Activated CD4-positive, alpha-beta T cell treated with anti-CD3 and anti-CD28 coated beads for 36 hours (primary cell): ENCODE measurements around the gene ASTN2. TPM values are rescaled to one million over a fixed set of nuclear protein-coding genes. Genes with fewer than 3 reads are reported as not detected.

Experiments used
- ATAC-seq: fragments of 200-7000 bp; cut with Tn5 transposase; one replicate; pipeline ENCODE4 v1.10.0; 2021; ENCODE audit warnings: mild to moderate bottlenecking, moderate library complexity
- CTCF ChIA-PET: fragments of 350-600 bp; sonication (Branson Sonifier 250); formaldehyde crosslinking; loops from one replicate; lab custom pipeline; 2021; ENCODE audit warnings: antibody characterized with exemption; lab: Charles Lee
- POLR2A ChIA-PET: fragments of 350-600 bp; sonication (Branson Sonifier 250); formaldehyde crosslinking; loops from one replicate; lab custom pipeline; 2021; ENCODE audit warnings: antibody characterized with exemption, inconsistent platforms; lab: Charles Lee
- DNase-seq: peaks from one replicate; pipeline ENCODE4 v3.0.0-alpha.2; 2020
- H3K27ac Mint-ChIP-seq: one replicate; pipeline ENCODE4 v1.8.0; 2021; ENCODE audit warnings: mixed read lengths
- H3K27me3 Mint-ChIP-seq: one replicate; pipeline ENCODE4 v1.8.0; 2021; ENCODE audit warnings: mixed read lengths
- H3K36me3 Mint-ChIP-seq: one replicate; pipeline ENCODE4 v1.8.0; 2021; ENCODE audit warnings: low read depth, mixed read lengths
- H3K4me1 Mint-ChIP-seq: one replicate; pipeline ENCODE4 v1.8.0; 2021; ENCODE audit warnings: mixed read lengths
- H3K4me3 Mint-ChIP-seq: one replicate; pipeline ENCODE4 v1.8.0; 2021; ENCODE audit warnings: mild to moderate bottlenecking, moderate library complexity, mixed read lengths
- H3K9me3 Mint-ChIP-seq: one replicate; pipeline ENCODE4 v1.8.0; 2021; ENCODE audit warnings: low read depth, mixed read lengths
- intact Hi-C, 2 experiments: fragments of 100-400 bp; cut with DNase I in 1 of 2; cut with micrococcal nuclease in 1 of 2; formaldehyde crosslinking; loops; one replicate each; pipeline versions ENCODE4 v1.14.2 to v1.15.1; 2022 to 2024; cut with DNase I, micrococcal nuclease
- total RNA-seq, 2 experiments: library from RNA; stranded (reverse); gene quantifications; one replicate each; pipeline ENCODE4 v1.2.3, GENCODE V29; 2021

The ASTN2 gene
- total RNA-seq: 1 to 10 TPM; 3.0 to 4.2 TPM

- ATAC-seq: no peak
- no peak for DNase-seq
- Mint-ChIP-seq H3K27ac (no peak within 1 kb of the TSS), H3K4me1 (no peaks in the 10 kb centered on the region), H3K9me3 (no peaks in the 10 kb centered on the region), H3K4me3 (no peak within 1 kb of the TSS), H3K36me3 (no peaks in the 10 kb centered on the region), H3K27me3 (peaks cover 19% of the 10 kb centered on the region)
- intact Hi-C loops: no loop called here
- POLR2A ChIA-PET: no interaction called here
- CTCF ChIA-PET: interaction anchor here (0.7 kb wide), 1 partner anchor 1071 kb away, joined by 3 read pairs; no protein-coding TSS in a partner anchor
These were observed at the start of gene ASTN2 for GRCh38 chr9:117414906-117415331. Gene ASTN2 (minus strand): TSS chr9:117415057. CDS start chr9:117414938, 119 bp downstream.

- peaks cover 2% of the 10 kb centered on the region for H3K9me3 Mint-ChIP-seq
- intact Hi-C loops: no loop called here
- ATAC-seq (no peak), DNase-seq (no peak)
- H3K27me3 Mint-ChIP-seq: peaks cover 3% of the 10 kb centered on the region
- H3K36me3 Mint-ChIP-seq: no peaks in the 10 kb centered on the region
- CTCF ChIA-PET: no interaction called here
- H3K27ac Mint-ChIP-seq: no peak overlapping the region
- H3K4me1 Mint-ChIP-seq: no peaks in the 10 kb centered on the region
- POLR2A ChIA-PET: no interaction called here
- H3K4me3 Mint-ChIP-seq: no peak overlapping the region
These were observed 48.0 kb upstream of the ASTN2 start for GRCh38 chr9:117462861-117463260.

GRCh38 chr9:117461386-117461785, 46.5 kb upstream of the ASTN2 start:
- no peaks in the 10 kb centered on the region for H3K36me3 Mint-ChIP-seq
- no peak for ATAC-seq
- DNase-seq: no peak
- H3K27ac Mint-ChIP-seq: no peak overlapping the region
- H3K4me3 Mint-ChIP-seq: no peak overlapping the region
- intact Hi-C loops: no loop called here
- ChIA-PET CTCF (no interaction called here), POLR2A (no interaction called here)
- peaks cover 3% of the 10 kb centered on the region for H3K27me3 Mint-ChIP-seq
- H3K4me1 Mint-ChIP-seq: no peaks in the 10 kb centered on the region
- H3K9me3 Mint-ChIP-seq: peaks cover 2% of the 10 kb centered on the region

GRCh38 chr9:117460743-117461142, 45.9 kb upstream of the ASTN2 start:
- ChIA-PET CTCF (no interaction called here), POLR2A (no interaction called here)
- Mint-ChIP-seq H3K4me1 (no peaks in the 10 kb centered on the region), H3K36me3 (no peaks in the 10 kb centered on the region), H3K27me3 (peaks cover under 1% of the 10 kb centered on the region), H3K4me3 (no peak overlapping the region), H3K9me3 (peaks cover 2% of the 10 kb centered on the region), H3K27ac (no peak overlapping the region)
- intact Hi-C loops: no loop called here
- DNase-seq (no peak), ATAC-seq (no peak)

- no peaks in the 10 kb centered on the region for H3K27me3 Mint-ChIP-seq
- no peak for DNase-seq
- no peak for ATAC-seq
- H3K36me3 Mint-ChIP-seq: no peaks in the 10 kb centered on the region
- intact Hi-C loops: no loop called here
- no peak overlapping the region for H3K4me3 Mint-ChIP-seq
- H3K27ac Mint-ChIP-seq: no peak overlapping the region
- POLR2A ChIA-PET: no interaction called here
- CTCF ChIA-PET: interaction anchor here (0.7 kb wide), 1 partner anchor 43 kb away, joined by 3 read pairs; no protein-coding TSS in a partner anchor
- no peaks in the 10 kb centered on the region for H3K4me1 Mint-ChIP-seq
- H3K9me3 Mint-ChIP-seq: peaks cover 2% of the 10 kb centered on the region
These were observed 45.1 kb upstream of the ASTN2 start for GRCh38 chr9:117459913-117460312.

- H3K9me3 Mint-ChIP-seq: no peaks in the 10 kb centered on the region
- ChIA-PET POLR2A (interaction anchor here (0.6 kb wide), 1 partner anchor 1222 kb away, joined by 5 read pairs; no protein-coding TSS in a partner anchor), CTCF (no interaction called here)
- no peaks in the 10 kb centered on the region for H3K4me1 Mint-ChIP-seq
- H3K4me3 Mint-ChIP-seq: no peak overlapping the region
- H3K27ac Mint-ChIP-seq: no peak overlapping the region
- H3K36me3 Mint-ChIP-seq: no peaks in the 10 kb centered on the region
- DNase-seq: no peak
- H3K27me3 Mint-ChIP-seq: no peaks in the 10 kb centered on the region
- no peak for ATAC-seq
- intact Hi-C loops: no loop called here
These were observed 43.2 kb upstream of the ASTN2 start for GRCh38 chr9:117458066-117458465.

- CTCF ChIA-PET: interaction anchor here (0.7 kb wide), 1 partner anchor 1091 kb away, joined by 3 read pairs; no protein-coding TSS in a partner anchor
- intact Hi-C loops: no loop called here
- Mint-ChIP-seq H3K4me1 (no peaks in the 10 kb centered on the region), H3K36me3 (no peaks in the 10 kb centered on the region), H3K27me3 (no peaks in the 10 kb centered on the region), H3K4me3 (no peak overlapping the region), H3K27ac (no peak overlapping the region), H3K9me3 (no peaks in the 10 kb centered on the region)
- ATAC-seq (no peak), DNase-seq (no peak)
- POLR2A ChIA-PET: no interaction called here
These were observed 39.9 kb upstream of the ASTN2 start for GRCh38 chr9:117454711-117455110.

- Mint-ChIP-seq H3K4me3 (no peak overlapping the region), H3K27me3 (no peaks in the 10 kb centered on the region), H3K27ac (no peak overlapping the region), H3K4me1 (no peaks in the 10 kb centered on the region), H3K9me3 (no peaks in the 10 kb centered on the region), H3K36me3 (no peaks in the 10 kb centered on the region)
- ATAC-seq (no peak), DNase-seq (no peak)
- ChIA-PET CTCF (no interaction called here), POLR2A (interaction anchor here (0.6 kb wide), 1 partner anchor 308 kb away, joined by 3 read pairs; no protein-coding TSS in a partner anchor)
- intact Hi-C loops: no loop called here
These were observed 38.9 kb upstream of the ASTN2 start for GRCh38 chr9:117453737-117454136.

- ChIA-PET POLR2A (no interaction called here), CTCF (no interaction called here)
- ATAC-seq: no peak
These were observed 36.5 kb upstream of the ASTN2 start for GRCh38 chr9:117451311-117451710.

GRCh38 chr9:117448066-117448465, 33.2 kb upstream of the ASTN2 start:
- intact Hi-C loops: no loop called here
- POLR2A ChIA-PET: no interaction called here
- Mint-ChIP-seq H3K9me3 (no peaks in the 10 kb centered on the region), H3K36me3 (no peaks in the 10 kb centered on the region), H3K4me1 (no peaks in the 10 kb centered on the region), H3K4me3 (no peak overlapping the region), H3K27me3 (no peaks in the 10 kb centered on the region), H3K27ac (no peak overlapping the region)
- DNase-seq (no peak), ATAC-seq (no peak)
- CTCF ChIA-PET: no interaction called here

More at GRCh38 chr9:117451311-117451710, 36.5 kb upstream of the ASTN2 start:
- H3K9me3 Mint-ChIP-seq: no peaks in the 10 kb centered on the region
- intact Hi-C loops: no loop called here
- no peak overlapping the region for H3K4me3 Mint-ChIP-seq
- H3K27me3 Mint-ChIP-seq: no peaks in the 10 kb centered on the region
- no peaks in the 10 kb centered on the region for H3K36me3 Mint-ChIP-seq
- H3K27ac Mint-ChIP-seq: no peak overlapping the region
- no peaks in the 10 kb centered on the region for H3K4me1 Mint-ChIP-seq
- DNase-seq: no peak

GRCh38 chr9:117445631-117446030, 30.8 kb upstream of the ASTN2 start:
- Mint-ChIP-seq H3K27me3 (no peaks in the 10 kb centered on the region), H3K27ac (no peak overlapping the region), H3K36me3 (no peaks in the 10 kb centered on the region), H3K4me3 (no peak overlapping the region), H3K4me1 (no peaks in the 10 kb centered on the region), H3K9me3 (no peaks in the 10 kb centered on the region)
- CTCF ChIA-PET: no interaction called here
- DNase-seq (no peak), ATAC-seq (no peak)
- intact Hi-C loops: no loop called here
- POLR2A ChIA-PET: no interaction called here

- intact Hi-C loops: no loop called here
- POLR2A ChIA-PET: no interaction called here
- ATAC-seq (no peak), DNase-seq (no peak)
- H3K36me3 Mint-ChIP-seq: no peaks in the 10 kb centered on the region
- no peak overlapping the region for H3K27ac Mint-ChIP-seq
- CTCF ChIA-PET: no interaction called here
- H3K4me1 Mint-ChIP-seq: no peaks in the 10 kb centered on the region
- H3K9me3 Mint-ChIP-seq: no peaks in the 10 kb centered on the region
- H3K27me3 Mint-ChIP-seq: no peaks in the 10 kb centered on the region
- H3K4me3 Mint-ChIP-seq: no peak overlapping the region
These were observed 29.6 kb upstream of the ASTN2 start for GRCh38 chr9:117444501-117444900.
